A172 (cell line): Measurements from ENCODE around the gene RITA1. TPM values are rescaled to one million over a fixed set of nuclear protein-coding genes. Genes with fewer than 3 reads are reported as not detected.

Experiments used
- DNase-seq: peaks from one replicate; pipeline ENCODE4 v3.0.0-alpha.2; 2015; ENCODE audit warnings: low spot score
- total RNA-seq: library from RNA; depleted of rRNA; stranded (reverse); fragments of >200 nt; shearing (Covaris generic); gene quantifications from 2 replicates; pipeline ENCODE4 v1.2.3, GENCODE V29; 2014

Gene RITA1
- total RNA-seq, 1 experiment from 2014 or later = 52.2 TPM

GRCh38 chr12:113154351-113154973 is 31.1 kb upstream of the RITA1 start:
- DNase-seq = no peak

DNA sequence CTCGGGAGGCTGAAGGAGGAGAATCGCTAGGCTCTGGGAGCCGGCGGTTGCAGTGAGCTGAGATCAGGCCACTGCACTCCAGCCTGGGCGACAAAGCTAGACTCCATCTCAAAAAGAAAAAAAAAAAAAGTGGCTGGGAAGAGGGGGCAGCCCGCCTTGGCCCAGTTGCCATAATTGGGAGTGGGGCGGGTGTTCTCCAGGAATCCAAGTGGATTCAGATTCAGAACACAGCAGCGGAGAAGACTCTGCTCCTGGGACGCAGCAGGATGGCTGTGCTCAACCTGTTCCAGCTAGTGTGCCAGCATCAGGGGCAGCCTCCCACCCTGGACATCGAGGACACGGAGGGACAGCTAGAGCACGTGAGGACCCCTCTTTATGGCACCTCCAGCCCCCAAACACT is 30.5 kb upstream of the RITA1 start:
- DNase-seq = no peak

DNA sequence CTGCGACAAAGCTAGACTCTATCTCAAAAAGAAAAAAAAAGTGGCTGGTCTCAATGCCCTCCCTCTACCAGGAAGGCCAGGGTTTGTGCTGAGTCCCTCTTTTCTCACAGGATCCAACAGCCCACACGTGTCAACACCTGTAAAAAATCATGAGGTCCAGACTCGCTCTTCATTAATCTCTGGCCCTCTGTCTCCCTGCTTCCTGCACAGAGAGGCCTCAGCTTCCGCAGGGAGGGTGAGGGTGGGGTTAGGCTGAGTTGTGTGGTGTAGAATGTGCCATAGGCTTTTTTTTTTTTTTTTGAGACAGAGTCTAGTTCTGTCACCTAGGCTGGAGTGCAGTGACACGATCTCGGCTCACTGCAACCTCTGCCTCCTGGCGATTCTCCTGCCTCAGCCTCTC is 29.9 kb upstream of the RITA1 start:
- no peak for DNase-seq

DNA sequence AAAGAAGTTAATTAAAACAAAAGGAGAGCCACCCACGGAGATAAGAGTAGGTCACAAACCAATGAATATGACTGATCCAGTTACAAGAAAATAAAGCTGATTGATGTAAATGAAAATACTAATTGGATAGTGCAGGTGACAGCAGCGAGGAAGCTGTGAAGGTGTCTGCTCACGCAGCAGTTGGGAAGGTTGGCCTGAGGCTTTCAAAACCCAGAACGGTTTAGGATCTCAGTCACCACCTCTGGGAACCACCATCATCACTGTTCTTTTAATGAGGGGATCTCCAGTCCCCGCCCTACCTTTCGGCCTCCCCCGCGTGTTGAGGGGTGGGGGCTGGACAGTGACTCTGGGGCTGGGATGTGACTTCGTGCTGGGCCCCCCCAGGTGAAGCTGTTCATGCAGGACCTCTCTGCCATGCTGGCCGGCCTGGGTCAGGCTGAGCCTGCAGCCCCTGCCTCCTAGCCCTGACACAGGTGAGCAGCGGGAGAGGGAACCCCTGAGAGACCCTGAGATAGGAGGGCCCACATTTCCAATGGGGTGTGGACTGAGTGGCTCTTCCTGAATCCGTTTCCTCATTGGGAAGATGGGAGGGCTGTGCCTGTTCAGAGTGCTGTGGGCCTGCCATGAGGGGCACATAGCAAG is 28.2 kb upstream of the RITA1 start:
- DNase-seq = no peak

DNA sequence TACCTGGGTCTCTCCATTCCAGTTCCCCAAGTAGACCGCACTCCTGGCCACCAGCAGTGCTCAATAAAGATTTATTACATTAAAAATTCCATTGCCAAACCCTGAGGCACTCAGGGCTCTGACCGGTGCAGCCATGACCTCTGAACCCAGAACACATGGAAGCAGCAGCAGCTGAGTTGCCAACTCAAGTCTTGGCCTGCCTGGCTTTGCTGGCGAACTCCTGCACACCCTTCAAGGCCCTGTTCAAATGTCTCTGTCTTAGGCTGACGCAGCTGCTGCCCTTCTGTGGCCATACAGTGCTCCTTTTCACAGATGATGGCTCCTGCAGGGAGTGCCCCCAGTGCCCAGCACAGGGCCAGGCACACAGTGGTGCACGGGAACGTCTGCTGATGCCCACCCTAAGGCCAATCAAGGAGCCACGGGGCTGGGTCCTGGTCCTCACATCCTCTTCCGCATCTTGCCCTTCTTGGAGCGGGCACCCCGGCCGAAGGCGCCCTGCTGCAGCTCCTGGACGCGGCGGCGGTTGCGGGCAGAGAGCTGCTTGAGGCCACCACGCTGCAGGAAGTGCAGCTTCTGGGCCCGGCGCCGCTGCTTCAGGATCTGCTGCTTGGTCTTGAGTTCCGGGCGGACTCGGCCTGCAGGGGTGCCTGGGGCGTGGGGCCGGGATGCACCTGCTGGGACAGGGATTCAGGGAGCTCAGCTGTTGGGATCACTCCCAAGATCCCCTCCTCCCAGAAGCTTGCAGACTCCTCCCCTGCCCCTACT is 26.9 kb upstream of the RITA1 start:
- DNase-seq = no peak

DNA sequence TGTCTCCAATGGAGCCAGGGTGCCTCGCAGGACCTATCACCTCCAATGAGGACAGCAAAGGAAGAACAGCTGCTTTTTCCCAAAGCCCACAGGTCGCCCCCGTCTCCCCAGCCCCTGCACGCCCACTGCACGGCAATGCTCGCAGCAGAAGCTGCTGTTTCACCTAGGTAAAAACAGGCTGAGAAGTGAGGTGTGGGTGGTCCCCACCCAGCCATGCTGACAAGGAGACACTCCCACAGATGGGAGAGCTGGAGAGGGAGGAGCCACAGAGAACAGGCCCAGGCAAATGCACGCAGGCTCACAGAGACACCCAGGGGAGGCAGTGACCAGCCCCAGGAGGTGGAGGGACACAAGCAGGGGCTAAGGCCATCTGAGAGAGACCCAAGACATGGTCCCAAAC is 25.6 kb upstream of the RITA1 start:
- DNase-seq = no peak

GRCh38 chr12:113161415-113162016 is 24.0 kb upstream of the RITA1 start:
- DNase-seq = peak; percentile 74

- peak; percentile 56 for DNase-seq
Measured at GRCh38 chr12:113162102-113163029, 23.2 kb upstream of the RITA1 start.

DNA sequence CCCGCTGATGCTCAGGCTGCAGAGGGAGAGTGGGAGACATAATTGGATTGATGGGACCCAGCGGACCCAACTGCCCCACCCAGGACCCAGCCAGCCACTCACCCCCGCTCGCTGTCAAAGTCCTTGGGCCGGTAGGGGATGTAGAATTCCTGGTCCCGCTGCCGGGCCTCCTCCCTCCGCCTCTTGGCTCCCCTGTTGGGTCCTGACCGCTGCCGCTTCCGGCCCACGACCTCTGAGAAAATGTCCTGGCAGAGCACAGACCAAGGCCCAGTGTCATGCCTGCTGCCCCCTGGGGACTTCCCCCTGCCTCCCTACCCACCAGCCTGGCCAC is 22.5 kb upstream of the RITA1 start:
- no peak for DNase-seq

DNA sequence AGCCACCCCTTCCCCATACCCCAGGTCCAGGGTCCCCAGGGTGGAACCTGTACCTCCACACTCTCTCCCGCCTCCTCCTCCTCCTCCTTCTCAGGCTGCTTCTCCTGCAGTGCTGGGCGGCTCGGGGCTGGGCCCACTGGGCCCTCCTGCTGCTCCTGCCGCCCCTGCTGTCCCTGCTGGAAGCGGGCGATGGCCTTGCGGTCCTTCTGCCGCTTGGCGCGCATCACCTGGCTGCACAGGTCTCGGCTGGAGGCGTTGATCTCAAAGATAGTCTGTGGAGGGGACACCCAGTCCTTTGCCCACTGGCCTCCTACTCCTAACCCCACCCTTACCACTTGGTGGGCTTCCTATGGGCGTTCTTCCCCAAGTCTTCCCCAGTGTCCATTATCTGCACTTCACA is 21.5 kb upstream of the RITA1 start:
- DNase-seq = no peak

DNA sequence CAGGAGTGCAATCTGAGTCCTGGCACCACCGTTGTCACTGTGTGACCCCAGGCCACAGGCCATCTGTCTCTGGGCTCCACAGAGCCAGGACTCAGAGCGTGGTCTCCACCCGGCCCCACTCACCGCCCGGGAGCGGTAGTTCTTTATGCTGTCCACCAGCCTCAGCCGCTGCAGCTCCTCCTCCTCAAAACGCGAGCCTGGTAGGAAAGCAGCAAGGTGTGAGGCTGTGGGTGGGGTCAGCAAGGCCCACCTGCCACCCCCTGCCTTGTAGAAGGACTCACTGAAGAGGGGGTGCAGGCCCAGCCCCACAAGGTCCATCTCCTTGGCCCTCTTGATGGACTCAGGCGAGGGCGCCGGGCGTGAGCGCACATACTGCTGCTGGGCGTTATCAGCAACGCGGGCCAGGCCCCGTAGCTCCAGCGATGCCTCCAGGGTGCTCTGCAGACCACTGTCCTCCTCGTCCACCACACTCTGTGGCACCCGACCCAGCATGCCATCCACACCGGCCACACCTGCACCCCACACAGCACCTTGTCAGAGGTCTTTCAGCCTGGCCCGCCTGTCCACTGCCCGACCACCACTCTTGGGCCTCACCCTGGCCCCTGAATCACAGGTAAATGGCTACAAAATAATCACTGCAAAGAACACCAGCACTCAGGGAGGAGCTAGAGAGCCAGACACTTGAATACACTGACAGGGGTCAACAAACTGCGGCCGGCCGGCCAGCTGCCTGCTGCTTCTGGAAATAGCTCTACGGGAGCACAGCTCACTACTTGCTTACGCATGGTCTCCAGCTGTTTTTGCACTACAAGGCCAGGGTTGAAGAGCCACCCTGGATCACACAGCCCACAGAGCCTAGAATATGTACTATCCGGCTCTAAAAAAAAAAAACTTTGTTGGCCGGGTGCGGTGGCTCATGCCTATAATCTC is 19.7 kb upstream of the RITA1 start:
- no peak for DNase-seq

GRCh38 chr12:113167868-113168267 is 17.7 kb upstream of the RITA1 start:
- DNase-seq = no peak

- DNase-seq = no peak
Measured at GRCh38 chr12:113169697-113170096, 15.8 kb upstream of the RITA1 start.

DNA sequence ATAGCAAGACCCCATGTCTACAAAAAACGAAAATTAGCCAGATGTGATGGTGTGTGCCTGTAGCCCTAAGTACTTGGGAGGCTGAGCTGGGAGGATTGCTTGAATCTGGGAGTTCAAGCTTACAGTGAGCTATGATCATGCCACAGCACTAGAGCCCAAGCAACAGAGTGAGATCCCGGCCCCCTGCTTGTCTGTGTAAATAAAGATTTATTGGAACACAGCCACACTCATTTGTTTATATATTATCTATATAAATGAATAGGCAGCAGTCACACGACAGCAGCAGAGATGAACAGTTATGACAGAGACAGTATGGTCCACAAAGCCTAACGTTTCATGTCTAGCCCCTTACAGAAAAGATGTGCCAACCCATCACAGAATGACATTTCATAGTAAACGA is 15.1 kb upstream of the RITA1 start:
- no peak for DNase-seq

DNA sequence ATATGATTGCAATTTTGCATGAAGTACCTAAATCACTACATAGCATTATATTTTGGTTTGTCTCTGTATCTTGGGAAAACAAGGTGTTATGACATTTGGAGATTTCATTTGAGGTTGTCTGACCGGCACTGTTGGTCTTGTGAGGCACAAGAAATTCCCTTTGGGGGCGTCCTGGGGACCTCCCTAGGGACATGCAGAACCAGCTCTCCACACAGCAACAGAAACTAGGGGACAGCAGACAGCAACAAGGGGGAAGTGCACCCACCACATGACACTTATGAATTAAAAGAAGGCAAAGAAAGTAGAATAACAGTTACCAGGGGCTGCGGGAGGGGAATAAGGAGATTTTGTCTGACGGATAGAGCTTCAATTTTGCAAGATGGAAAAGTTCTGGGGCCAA is 14.6 kb upstream of the RITA1 start:
- DNase-seq = no peak

GRCh38 chr12:113171543-113171942 is 14.0 kb upstream of the RITA1 start:
- DNase-seq = no peak

- no peak for DNase-seq
Measured at GRCh38 chr12:113172185-113172584, 13.3 kb upstream of the RITA1 start.

GRCh38 chr12:113173081-113173698 is 12.3 kb upstream of the RITA1 start:
- no peak for DNase-seq

DNA sequence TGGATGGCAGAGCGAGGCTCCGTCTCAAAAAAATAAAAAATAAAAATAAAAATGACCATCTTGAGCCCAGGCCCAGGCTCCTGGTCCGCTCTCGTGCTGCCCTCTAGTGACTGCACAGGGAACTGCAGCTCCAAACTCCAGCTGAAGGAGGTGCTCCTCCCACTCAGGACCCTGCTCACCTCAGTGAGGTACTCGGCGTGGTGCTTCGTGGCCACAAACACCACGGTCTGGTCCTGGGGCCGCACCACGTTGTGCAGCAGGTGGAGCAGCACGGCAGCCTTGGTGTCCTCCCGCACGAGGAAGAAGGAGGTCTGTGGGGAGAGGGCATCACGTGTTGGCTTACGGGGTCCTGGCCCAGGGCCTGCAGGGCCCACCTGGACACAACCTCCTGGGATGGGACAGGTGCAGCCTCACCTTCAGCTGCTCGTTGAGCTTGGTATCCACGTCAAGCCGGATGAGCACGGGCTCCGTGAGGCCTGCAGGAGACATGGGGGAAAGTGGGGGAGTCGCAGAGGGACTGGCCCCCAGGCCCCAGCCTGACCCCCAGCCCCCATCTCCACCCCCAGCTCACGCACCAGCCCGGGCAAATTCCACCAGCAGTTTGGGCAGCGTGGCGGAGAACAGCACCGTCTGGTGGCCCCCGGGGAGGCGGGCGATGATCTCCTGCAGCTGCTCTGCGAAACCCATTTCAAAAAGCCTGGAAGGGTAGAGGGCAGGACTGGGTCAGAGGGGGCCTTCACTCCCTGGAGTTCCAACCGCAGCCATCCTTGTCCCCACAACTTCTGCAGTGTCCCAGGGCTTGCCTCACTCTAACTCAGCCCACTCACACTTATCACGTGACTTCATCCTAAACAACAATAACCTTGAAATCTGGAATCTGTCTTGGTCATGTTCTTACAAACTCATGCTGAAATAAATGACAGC is 10.8 kb upstream of the RITA1 start:
- DNase-seq = peak; percentile 35
